ENCODE measurements around the gene NDUFA12.

Gene NDUFA12

GRCh38 chr12:94979941-94980340, 23.6 kb downstream of the NDUFA12 start:
- DNase-seq = no peak

- DNase-seq = no peak
Observed at GRCh38 chr12:94977766-94978468, 25.6 kb downstream of the NDUFA12 start.

- no peak for DNase-seq
Observed at GRCh38 chr12:94973221-94973620, 30.3 kb downstream of the NDUFA12 start.

GRCh38 chr12:94972795-94973194, 30.7 kb downstream of the NDUFA12 start:
- DNase-seq = no peak

- no peak for DNase-seq
Observed at GRCh38 chr12:94971923-94972322, 31.6 kb downstream of the NDUFA12 start.

- no peak for DNase-seq
Observed at GRCh38 chr12:94970560-94970959, 32.9 kb downstream of the NDUFA12 start.

- DNase-seq = peak; percentile 29
Observed at GRCh38 chr12:94969424-94969823, 34.1 kb downstream of the NDUFA12 start.

GRCh38 chr12:94965982-94966630, 37.4 kb downstream of the NDUFA12 start:
- no peak for DNase-seq

GRCh38 chr12:94963649-94964048, 39.8 kb downstream of the NDUFA12 start:
- DNase-seq = no peak

GRCh38 chr12:94962670-94963069, 40.8 kb downstream of the NDUFA12 start:
- no peak for DNase-seq

GRCh38 chr12:94961911-94962310, 41.6 kb downstream of the NDUFA12 start:
- DNase-seq = no peak

GRCh38 chr12:94961256-94961824, 42.2 kb downstream of the NDUFA12 start:
- DNase-seq = no peak

GRCh38 chr12:94957006-94957405, 46.5 kb downstream of the NDUFA12 start:
- no peak for DNase-seq

- DNase-seq = no peak
Observed at GRCh38 chr12:94954948-94955592, 48.4 kb downstream of the NDUFA12 start.

GRCh38 chr12:94954029-94954685, 49.3 kb downstream of the NDUFA12 start:
- peak; percentile 90 for DNase-seq

GRCh38 chr12:94952325-94952724, 51.2 kb downstream of the NDUFA12 start:
- DNase-seq = no peak

- DNase-seq = peak; percentile 17
Observed at GRCh38 chr12:94951071-94951934, 52.2 kb downstream of the NDUFA12 start.

GRCh38 chr12:94948232-94948810, 55.2 kb downstream of the NDUFA12 start:
- no peak for DNase-seq

GRCh38 chr12:94942663-94943062, 60.8 kb downstream of the NDUFA12 start:
- DNase-seq = peak; percentile 67

- no peak for DNase-seq
Observed at GRCh38 chr12:94941440-94941862, 62.0 kb downstream of the NDUFA12 start.

- DNase-seq = no peak
Observed at GRCh38 chr12:94940771-94941170, 62.7 kb downstream of the NDUFA12 start.

GRCh38 chr12:94938583-94938982, 64.9 kb downstream of the NDUFA12 start:
- DNase-seq = no peak

Measured in hematopoietic multipotent progenitor cell treated with erythropoietin and hydrocortisone succinate and interleukin-3 and kit ligand, for 6 days (in vitro differentiated cells).